Stomach smooth muscle (tissue), 2 donors: Measurements from ENCODE around the gene CRB1.

Source experiments
- H3K27ac ChIP-seq: one replicate; pipeline ENCODE4 v1.7.0; 2013; ENCODE audit warnings: mild to moderate bottlenecking, low read length, inconsistent platforms
- H3K27me3 ChIP-seq, 2 donors: one replicate each; pipeline ENCODE4 v1.7.0; 2013; ENCODE audit warnings: low read length in 2 of 2; ENCODE audit not compliant: insufficient read depth in 2 of 2, control insufficient read depth in 1 of 2
- H3K36me3 ChIP-seq, 2 donors: one replicate each; pipeline ENCODE4 v1.7.0; 2013; ENCODE audit warnings: low read length in 2 of 2; ENCODE audit not compliant: control insufficient read depth in 2 of 2, insufficient read depth in 2 of 2
- H3K4me1 ChIP-seq: one replicate; pipeline ENCODE4 v1.7.0; 2013; ENCODE audit warnings: low read length; ENCODE audit not compliant: control insufficient read depth, insufficient read depth
- H3K4me3 ChIP-seq, 2 donors: one replicate each; pipeline ENCODE4 v1.7.0; 2013; ENCODE audit warnings: low read length in 2 of 2
- H3K9ac ChIP-seq, 2 donors: one replicate each; pipeline ENCODE4 v1.7.0; 2013; ENCODE audit warnings: low read length in 2 of 2, mild to moderate bottlenecking in 1 of 2
- H3K9me3 ChIP-seq, 2 donors: one replicate each; pipeline ENCODE4 v1.7.0; 2013; ENCODE audit warnings: low read length in 2 of 2; ENCODE audit not compliant: control insufficient read depth in 2 of 2
- donor health status: healthy.
- donor health status: Pancreatic carcinoma.

Gene CRB1

DNA sequence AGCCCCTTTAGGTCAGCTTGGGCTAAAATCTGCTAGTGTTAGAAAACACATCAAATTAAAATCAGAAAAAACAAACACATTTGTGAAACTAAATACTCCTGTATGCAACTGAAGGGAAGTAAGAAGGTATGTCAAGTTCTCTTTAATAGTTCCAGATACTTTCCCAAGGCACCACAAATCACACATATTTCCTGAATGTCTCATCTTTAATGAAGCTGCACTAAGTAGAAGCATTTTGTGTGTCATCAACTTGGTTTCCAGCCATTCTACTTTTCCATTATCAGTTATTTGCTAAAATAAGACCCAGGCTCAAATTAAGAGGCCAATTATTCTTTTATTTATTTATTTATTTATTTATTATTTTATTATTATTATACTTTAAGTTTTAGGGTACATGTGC lies 34.7 kb downstream of the CRB1 start:
- Histone ChIP-seq H3K36me3 (no peaks in the 10 kb centered on the region), H3K9ac (no peak overlapping the region), H3K4me3 (no peak overlapping the region), H3K27me3 (no peaks in the 10 kb centered on the region), H3K9me3 (no peaks in the 10 kb centered on the region), H3K27ac (no peak overlapping the region), H3K4me1 (no peaks in the 10 kb centered on the region)

GRCh38 chr1:197303463-197303862 lies 35.4 kb downstream of the CRB1 start:
- H3K36me3 ChIP-seq: no peaks in the 10 kb centered on the region
- no peak overlapping the region for H3K27ac ChIP-seq
- no peaks in the 10 kb centered on the region for H3K4me1 ChIP-seq
- no peak overlapping the region for H3K9ac ChIP-seq
- H3K27me3 ChIP-seq: no peaks in the 10 kb centered on the region
- H3K4me3 ChIP-seq: no peak overlapping the region
- H3K9me3 ChIP-seq: no peaks in the 10 kb centered on the region

DNA sequence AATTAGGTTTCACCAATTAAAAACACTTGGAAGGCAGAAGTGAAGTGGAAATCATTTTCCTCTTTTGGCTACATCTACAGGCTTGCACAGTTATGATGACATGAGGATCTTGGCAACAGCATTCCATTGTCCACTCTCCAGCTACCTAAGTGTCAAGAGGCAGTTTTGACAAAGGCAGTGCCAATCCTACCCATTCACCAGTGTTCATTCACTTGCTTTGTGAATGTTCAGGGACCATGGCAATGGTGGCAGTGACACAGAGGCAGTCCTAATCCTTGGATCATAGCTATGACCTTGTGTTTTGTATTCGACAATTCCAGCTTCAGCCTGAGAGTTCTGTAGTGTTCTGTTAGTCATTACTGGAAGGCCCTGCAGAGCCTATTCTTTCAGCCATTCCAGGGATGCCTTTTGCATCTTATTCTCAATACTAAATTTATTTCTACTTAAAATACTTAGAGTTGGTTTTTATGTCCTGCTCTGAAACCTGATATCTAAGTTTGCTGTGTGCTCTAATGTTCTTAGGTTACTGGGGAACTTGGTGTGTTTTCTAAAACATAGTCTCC lies 36.7 kb downstream of the CRB1 start:
- H3K27ac ChIP-seq: no peak overlapping the region
- H3K4me3 ChIP-seq: no peak overlapping the region
- no peaks in the 10 kb centered on the region for H3K9me3 ChIP-seq
- H3K36me3 ChIP-seq: no peaks in the 10 kb centered on the region
- no peak overlapping the region for H3K9ac ChIP-seq
- no peaks in the 10 kb centered on the region for H3K27me3 ChIP-seq
- H3K4me1 ChIP-seq: no peaks in the 10 kb centered on the region

DNA sequence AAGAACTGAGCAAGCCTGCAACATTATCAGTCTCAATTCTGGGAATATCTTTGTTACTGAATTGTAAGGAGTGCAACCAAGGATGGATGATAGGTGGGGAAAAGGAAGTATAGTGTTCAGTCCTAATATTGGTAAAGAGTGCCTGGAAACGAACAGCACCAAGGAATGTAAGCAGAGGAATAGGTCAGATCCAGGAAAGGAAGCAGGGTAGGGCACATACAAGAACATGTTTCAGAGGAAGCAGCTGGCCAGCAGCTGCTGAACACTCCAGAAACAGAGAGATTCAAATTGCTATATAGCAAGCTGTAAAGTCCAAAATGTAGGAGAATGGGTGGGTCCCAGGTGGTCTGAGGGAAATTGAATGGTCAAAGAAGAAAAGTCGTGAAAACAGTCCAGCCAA lies 37.9 kb downstream of the CRB1 start:
- Histone ChIP-seq H3K27me3 (no peaks in the 10 kb centered on the region), H3K27ac (no peak overlapping the region), H3K9me3 (no peaks in the 10 kb centered on the region), H3K4me3 (no peak overlapping the region), H3K36me3 (no peaks in the 10 kb centered on the region), H3K4me1 (no peaks in the 10 kb centered on the region), H3K9ac (no peak overlapping the region)

GRCh38 chr1:197306381-197307062 lies 38.5 kb downstream of the CRB1 start:
- Histone ChIP-seq H3K9ac (no peak overlapping the region), H3K27ac (no peak overlapping the region), H3K36me3 (no peaks in the 10 kb centered on the region)

DNA sequence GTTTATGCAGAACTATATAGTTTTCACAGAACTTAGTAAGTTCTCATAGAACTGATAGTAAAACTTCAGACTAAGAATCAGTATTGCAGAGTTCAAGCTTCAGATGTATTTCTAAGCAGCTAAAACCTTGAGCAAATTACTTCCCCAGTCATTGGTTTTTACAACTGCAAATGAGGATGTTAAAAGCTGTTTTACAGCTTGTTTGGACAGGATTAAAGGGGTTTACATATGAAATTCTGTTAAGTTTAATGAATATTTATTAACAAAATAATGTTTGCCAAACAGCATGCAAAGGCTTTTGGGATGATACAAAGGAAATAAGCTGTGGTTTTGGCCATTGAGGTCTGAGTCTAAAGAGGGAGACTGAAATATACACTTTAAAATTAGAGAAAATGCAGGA lies 39.1 kb downstream of the CRB1 start:
- H3K27me3 ChIP-seq: no peaks in the 10 kb centered on the region
- no peaks in the 10 kb centered on the region for H3K36me3 ChIP-seq
- no peak overlapping the region for H3K27ac ChIP-seq
- no peaks in the 10 kb centered on the region for H3K9me3 ChIP-seq
- no peaks in the 10 kb centered on the region for H3K4me1 ChIP-seq
- H3K9ac ChIP-seq: no peak overlapping the region
- no peak overlapping the region for H3K4me3 ChIP-seq

More at GRCh38 chr1:197306381-197307062, 38.5 kb downstream of the CRB1 start:
- no peaks in the 10 kb centered on the region for H3K27me3 ChIP-seq
- no peaks in the 10 kb centered on the region for H3K4me1 ChIP-seq
- no peak overlapping the region for H3K4me3 ChIP-seq
- no peaks in the 10 kb centered on the region for H3K9me3 ChIP-seq

DNA sequence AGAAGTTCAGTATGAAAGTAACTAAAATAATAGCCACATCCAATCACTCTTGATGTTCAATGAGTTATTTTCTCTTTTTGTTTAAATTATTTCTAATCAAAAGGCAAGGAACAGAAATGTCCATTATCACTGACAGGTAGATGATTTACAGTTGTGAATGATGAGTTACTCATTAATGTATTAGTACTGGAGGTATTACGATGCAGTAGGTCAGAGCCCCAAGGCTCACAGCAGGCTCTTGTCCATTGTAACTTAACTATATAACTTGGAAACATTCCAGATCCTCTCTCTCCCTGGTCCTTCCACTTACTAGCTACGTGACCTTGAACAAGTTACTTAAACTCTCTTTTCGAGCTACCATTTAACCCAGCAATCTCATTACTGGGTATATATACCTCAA lies 39.5 kb downstream of the CRB1 start:
- Histone ChIP-seq H3K27me3 (no peaks in the 10 kb centered on the region), H3K27ac (no peak overlapping the region), H3K9ac (no peak overlapping the region), H3K4me3 (no peak overlapping the region), H3K36me3 (no peaks in the 10 kb centered on the region), H3K4me1 (no peaks in the 10 kb centered on the region), H3K9me3 (no peaks in the 10 kb centered on the region)

- Histone ChIP-seq H3K27ac (no peak overlapping the region), H3K27me3 (no peaks in the 10 kb centered on the region), H3K9ac (no peak overlapping the region), H3K4me1 (no peaks in the 10 kb centered on the region), H3K4me3 (no peak overlapping the region), H3K9me3 (no peaks in the 10 kb centered on the region), H3K36me3 (no peaks in the 10 kb centered on the region)
Measured at GRCh38 chr1:197311081-197311480, 43.0 kb downstream of the CRB1 start.

DNA sequence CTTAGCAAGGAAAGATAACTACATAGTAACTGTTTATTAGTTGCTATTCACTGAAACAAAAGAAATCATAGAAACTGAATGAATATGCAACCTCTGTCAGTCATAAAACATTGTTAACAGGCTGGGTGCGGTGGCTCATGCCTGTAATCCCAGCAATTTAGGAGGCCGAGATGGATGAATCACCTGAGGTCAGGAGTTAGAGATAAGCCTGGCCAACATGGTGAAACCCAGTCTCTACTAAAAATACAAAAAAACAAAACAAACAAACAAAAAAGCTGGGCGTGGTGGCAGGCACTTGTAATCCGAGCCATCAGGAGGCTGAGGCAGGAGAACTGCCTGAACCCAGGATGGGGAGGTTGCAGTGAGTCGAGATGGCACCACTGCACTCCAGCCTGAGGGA lies 44.1 kb downstream of the CRB1 start:
- Histone ChIP-seq H3K4me3 (no peak overlapping the region), H3K36me3 (no peaks in the 10 kb centered on the region), H3K27me3 (no peaks in the 10 kb centered on the region), H3K9ac (no peak overlapping the region), H3K27ac (no peak overlapping the region), H3K9me3 (no peaks in the 10 kb centered on the region), H3K4me1 (no peaks in the 10 kb centered on the region)

DNA sequence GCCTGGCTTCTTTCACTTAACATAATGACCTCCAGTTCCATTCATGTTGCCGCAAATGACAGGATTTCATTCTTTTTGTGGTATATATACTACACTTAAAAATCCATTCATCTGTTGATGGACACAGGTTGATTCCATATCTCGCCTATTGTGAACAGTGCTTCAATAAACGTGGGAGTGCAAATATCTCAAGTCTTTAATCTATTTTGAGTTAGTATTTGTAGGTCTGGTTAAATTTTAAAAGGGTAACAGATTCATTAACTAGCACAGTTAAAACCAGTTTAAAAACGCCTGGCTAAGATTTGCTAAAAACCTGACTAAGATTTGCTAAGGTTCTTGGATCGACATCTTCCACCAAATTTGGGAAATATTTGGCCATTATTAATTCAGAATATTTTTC lies 45.7 kb downstream of the CRB1 start:
- Histone ChIP-seq H3K9me3 (no peaks in the 10 kb centered on the region), H3K9ac (no peak overlapping the region), H3K27ac (no peak overlapping the region), H3K27me3 (no peaks in the 10 kb centered on the region), H3K36me3 (no peaks in the 10 kb centered on the region), H3K4me1 (no peaks in the 10 kb centered on the region), H3K4me3 (no peak overlapping the region)

DNA sequence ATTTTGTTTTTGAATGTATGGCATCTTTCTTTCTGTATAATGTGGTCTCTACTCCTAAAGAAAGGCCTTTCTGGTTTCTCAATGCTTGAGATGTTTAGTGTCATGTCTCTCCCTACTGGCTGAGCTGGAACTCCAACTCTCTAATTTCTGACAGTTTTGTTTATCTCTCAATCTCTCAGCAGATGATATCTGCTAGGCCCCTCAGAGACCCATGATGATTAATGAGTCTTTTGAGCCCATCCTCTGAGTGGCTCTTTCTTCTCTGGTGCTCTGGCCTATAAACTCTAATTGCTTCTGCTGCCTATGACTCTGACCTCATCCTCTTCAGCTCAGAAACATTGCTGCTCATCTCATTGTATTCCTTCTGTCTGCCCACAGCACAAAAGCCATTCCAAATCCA lies 46.6 kb downstream of the CRB1 start:
- H3K9ac ChIP-seq: no peak overlapping the region
- H3K4me3 ChIP-seq: no peak overlapping the region
- H3K27ac ChIP-seq: no peak overlapping the region
- no peaks in the 10 kb centered on the region for H3K27me3 ChIP-seq
- no peaks in the 10 kb centered on the region for H3K36me3 ChIP-seq
- H3K9me3 ChIP-seq: no peaks in the 10 kb centered on the region
- no peaks in the 10 kb centered on the region for H3K4me1 ChIP-seq
